ENCODE measurements around the gene DNAJB6.
A peak's percentile ranks its signal among the peaks of the same experiment; 100 is the strongest.

The DNAJB6 gene

DNA sequence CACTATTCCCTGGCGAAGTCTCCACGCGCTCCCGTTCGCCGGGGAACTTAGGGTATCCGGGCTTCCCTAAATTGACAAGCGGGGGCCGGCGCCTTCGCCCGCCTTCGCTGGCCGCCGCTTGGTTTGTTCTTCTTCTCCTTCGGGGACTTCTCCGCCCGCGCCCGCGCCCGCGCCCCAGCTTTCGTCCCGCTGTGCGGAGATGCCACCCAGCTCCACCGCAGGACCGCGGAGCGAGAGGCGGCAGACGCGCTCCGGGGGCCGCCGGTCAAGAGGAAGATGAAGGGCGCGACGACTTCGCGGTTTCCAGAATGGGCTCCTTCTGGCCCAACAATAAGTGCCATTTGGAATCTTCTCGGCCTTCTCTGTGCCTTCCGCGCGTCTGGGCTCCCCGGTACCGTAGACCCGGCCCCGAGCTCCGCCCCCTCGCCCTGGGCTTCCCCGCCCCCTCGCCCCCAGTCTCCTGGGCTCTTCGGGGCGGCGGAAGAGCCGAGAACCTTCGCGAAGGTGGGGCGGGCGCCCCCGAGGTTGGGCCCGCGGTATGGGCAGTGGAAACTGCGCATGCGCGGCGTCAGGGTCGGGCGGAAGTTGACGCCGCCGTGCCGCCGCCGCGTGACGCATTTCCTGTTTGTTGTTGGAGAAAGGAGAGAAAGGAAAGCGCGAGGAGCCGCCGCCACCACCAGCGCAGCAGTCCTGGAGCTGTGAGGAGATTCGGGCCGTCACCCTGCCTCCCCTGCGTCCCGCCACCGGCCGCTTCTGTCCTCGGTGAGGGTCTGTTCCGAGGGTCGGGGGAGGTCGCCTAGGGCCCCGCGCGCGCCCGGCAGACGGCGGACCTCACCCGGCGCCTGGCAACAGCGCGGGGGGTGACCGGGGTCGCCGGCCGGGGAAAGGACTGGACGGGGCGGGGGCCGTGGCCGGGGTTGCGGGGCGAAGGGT lies at the start of gene DNAJB6:
Gene DNAJB6, plus strand, starts transcription at position 622 of the 933 bp plus-strand sequence. CDS start 21,569 bp downstream, outside the sequence.
- DNase-seq: peak; percentile 85 to 88

DNA sequence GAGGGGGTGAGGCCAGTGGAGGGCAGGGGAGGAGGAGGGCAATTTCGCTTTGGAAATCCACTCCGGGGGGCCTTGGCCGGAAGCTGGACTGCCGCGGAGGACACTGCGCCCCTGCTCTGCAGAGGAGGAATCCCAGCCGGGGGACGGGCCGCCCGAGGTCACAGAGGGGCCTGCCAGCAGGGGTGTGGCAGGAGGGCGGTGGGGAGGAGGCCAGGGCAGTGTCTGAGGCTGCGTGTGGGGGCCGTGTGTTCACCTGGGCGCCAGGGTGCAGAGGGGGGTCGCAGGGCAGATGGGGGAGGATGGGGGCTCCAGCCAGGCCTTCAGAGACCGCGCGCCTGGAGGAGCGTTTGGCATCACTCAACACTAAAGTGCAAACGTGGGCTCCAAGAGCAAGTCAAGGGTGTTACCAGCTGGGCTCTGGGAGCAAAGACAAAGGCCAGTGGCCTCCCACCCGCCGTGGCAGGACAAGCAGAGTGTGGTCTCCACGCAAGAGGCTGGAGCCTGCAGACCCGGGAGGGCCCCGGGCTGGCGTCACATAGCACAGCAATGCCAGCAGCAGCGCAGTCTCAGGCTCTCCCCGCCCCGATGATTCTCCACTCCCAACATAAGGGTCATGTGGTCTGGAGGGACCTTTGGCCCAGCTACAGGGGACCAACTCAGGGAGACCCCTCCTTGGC lies 45.3 kb upstream of the DNAJB6 start:
- DNase-seq: no peak

DNA sequence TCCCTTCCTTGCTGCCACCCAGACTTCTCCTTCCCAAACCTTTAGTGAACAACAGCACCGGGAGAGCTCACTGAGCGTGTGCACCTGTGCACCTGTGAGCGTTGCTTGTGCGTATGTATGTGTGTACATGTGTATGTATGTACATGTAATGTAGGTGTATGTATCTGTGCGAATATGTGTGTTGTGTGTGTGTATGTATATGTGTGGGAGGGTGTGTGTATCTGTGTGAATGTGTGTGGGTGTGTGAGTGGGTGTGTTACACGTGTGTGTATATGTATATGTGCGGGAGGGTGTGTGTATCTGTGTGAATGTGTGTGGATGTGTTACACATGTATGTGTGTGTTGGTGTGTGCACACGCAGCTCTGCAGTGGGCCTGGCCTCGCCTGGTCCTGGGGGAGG lies 44.5 kb upstream of the DNAJB6 start:
- no peak for DNase-seq

DNA sequence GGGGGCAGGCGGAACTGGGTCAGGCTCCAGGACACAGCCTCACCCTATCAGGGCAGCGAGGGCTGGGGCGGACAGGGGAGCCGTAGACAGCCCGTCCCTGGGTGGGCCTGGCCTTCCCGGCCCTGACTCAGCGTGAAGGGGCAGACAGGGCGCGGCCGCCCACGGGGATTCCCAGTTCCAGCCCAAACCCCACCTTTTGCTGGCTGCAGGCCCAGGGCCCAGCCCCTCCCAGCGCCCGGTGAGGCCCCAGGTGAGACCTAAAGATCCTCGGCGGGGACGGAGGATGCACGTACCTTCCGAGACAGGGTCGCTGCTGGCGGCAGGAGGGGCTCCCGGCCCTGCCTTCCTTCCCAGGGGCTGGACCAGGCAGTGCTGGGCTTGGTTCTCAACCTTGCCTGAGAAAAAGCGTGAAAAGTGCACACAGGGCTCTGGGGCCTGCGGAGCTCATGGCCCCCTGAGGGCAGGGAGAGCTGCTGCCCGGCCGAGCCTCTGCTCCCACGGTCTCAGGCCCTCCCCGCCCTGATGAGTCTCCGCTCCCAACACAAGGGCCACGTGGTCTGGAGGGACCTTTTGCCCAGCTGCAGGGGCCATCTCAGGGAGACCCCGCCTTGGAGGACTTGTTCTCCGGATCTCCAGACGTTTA lies 43.9 kb upstream of the DNAJB6 start:
- DNase-seq: no peak

DNA sequence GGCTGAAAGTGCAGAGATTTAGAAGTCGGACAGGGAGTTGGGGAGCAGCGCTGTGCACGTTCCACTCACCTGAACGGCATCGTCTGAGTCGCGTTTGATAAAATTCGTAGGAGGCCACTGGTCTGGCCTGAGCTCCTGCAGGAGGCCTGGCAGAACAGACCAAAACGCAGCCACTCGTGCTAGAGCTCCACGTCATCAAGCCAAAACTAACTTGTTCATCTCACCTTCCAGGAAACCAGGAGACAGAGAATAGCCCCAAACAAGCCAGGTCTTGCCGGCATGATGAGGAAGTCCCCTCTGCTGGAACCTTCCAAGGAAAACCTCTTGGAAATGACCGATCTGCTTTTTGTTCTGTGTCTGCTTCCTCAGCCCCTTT lies 43.4 kb upstream of the DNAJB6 start:
- DNase-seq: no peak

DNA sequence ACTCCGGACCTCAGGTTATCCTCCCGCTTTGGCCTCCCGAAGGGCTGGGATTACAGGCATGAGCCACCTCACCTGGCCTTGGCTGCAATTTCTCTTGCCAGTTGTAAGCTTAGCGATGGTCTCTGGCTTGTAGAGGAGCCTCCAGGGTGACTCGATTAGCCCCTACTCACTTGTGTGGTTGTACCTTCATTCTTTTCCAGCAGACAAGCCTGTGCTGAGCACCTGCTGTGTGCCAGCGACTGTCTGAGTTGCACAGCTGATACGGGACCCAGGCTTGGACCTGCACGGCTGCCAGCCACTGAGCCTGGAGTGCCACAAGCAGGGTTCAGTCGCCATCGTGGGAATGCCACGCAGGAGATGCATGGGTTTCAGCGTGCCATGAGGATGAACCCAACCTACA lies 42.0 kb upstream of the DNAJB6 start:
- no peak for DNase-seq

DNA sequence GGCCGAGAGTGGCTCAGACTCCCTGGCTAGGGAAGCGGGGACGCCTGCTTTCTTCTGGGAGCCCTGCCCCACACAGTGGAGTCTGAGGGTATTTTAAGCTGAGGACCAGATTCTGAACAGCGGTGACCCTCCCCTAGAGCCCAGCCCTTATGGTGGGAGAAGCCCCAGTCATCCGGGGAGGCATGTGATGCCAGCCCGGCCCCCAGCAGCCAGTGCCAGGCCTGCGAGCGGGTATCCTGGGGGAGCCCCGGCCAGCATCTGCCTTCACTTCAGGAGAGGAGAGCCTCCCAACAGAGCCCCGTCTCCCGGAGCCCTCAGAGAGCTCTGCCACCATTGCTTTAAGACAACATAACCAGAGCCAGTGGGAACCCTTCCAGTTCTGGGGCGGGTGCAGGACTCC lies 41.5 kb upstream of the DNAJB6 start:
- DNase-seq: no peak

DNA sequence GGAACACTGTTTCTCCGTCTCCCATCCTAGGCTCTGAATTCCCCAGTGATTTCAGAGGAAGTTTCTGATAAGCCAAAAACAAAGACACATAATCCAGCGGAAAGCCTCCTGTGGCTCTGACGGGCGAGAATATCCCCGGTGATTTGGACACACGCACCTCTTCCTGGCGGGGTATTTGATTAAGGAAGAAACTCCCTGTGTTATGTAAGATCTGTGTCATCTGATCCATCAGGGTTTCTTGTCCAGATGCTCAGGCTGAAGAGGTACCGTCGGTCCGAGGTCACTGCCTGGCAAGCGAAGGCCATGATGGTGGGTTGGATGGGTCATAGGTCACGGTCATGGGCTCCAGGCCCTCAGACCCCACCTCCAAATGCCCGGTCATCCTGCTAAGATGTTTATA lies 39.6 kb upstream of the DNAJB6 start:
- no peak for DNase-seq

DNA sequence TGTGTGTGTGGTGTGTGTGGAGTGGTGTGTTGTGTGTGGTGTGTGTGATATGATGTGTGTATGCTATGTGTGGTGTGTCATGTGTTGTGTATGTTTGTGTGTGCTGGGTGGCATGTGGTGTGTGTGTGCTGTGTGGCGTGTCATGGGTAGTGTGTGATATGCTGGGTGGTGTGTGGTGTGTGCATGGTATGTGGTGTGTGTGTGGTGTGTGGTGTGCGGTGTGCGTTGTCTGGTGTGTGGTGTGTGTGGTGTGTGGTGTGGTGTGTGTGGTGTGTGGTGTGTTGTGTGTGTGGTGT lies 37.5 kb upstream of the DNAJB6 start:
- DNase-seq: no peak

DNA sequence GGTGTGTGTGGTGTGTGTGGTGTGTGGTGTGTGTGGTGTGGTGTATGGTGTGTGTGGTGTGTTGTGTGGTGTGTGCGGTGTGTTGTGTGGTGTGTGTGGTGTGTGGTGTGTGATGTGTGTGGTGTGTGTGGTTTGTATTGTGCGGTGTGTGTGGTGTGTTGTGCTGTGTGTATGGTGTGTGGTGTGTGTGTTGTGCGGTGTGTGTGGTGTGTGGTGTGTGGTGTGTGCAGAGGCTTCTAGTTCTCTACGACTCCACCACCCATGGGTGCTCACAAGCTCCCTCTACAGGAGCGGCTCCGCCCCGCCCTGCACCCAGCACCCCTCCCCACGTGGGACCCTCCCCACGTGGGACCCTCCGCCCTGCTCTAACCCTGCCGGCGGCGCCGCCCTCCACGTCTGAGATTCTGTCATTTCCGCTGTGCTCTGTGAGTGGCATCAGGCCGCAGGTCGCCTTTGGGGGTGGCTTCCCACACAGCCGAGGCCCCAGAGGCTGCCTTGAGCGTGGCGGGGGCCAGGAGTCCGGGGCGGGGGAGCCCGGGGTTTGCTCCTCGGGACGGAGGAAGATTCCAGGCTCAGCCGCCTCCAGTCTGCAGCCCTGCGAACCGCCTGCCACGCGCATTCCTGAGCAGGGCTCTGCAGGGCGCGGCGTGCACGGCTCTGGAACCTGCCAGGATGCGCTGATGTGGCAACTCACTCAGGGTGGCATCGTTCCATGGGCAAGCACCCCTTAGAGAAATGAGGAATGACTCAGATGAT lies 37.0 kb upstream of the DNAJB6 start:
- peak; percentile 91 to 92 for DNase-seq

DNA sequence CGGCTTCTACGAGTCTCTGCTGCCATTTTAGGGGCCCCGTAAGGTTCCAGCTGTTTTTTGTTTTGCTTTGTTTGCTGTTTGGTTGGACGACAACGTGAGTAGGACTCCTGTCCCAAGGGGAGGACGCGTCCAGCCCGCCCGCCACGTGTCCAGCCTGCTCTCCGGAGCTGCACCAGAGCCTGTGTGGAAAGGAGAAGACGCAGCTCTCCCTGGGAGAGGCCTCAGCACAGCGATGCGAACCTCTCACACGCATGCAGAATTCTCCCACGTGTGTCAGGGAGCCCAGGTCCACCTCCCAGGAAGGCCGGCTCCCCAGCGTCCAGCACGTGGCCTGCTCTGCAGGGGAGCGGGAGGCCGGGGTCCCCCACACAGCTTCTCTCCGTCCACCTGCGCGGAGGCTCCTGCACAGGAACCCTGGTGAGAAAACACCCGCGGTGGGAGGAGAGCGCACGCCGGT lies 36.4 kb upstream of the DNAJB6 start:
- no peak for DNase-seq

DNA sequence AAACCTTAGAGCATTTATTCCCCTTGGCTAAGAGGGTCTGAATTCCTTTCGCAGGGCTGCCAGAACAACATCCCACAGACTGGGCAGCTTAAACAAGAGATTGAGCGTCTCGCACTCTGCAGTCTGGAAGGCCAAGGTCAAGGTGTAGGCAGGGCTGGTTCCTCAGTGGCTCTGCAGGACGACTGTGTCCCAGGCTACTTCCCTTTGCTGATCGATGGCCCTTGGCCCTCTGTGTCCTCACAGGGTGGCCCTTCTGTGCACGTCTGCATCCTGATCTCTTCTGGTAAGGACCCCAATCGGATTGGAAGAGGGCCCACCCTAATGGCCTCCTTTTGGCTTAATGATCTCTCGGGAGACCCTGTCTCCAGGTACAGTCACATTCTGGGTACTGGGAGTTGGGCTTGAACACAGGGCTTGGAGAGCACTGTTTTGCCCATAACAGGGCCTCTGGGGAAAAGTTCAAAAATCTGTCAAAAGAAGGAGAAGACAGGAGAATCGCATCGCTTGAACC lies 35.1 kb upstream of the DNAJB6 start:
- peak in 1 of 2 experiments; percentile 54 for DNase-seq

DNA sequence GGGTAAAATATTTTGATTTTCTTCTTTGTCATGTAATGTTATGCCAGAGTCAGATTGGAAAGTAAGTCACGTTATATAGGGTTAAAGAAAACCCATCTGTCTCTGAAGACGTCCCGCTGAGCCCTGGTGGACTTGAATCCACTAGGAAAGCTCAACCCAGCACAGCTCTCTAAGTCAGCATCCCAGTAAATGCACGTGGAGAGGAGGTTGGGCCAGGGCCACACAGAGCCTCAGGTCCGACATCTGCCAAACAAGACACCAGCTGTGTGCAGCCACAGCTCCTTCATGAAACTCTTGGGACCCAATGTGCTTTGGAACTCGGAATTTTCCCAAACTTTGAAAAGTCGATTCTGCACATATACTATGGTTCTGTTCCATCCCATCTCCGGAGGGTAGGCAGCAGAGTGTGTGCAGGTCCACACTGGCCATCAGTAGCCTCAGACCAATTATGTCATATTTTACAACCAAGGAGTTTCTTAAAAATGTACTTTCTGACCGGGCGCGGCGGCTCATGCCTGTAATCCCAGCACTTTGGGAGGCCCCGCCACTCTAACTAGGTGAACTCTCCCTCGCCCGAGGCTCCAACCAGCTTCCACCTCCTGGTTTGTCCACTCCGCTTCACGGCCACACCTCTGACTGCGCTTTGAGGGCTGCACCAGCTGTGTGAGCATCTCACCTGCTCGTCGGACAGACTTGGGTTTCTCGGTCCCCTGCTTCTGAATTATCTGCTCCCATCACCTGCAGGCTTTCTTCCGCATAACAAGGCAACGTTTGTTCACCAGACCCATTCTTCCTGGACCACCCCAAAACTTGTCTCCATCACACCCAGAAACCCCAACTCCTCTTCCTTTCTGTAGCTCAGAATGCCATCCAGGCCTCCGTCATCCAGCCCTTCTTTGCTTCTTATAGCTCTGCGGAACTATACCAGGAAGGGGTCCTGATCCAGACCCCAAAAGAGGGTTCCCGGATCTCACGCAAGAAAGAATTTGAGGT lies 29.7 kb upstream of the DNAJB6 start:
- no peak for DNase-seq

DNA sequence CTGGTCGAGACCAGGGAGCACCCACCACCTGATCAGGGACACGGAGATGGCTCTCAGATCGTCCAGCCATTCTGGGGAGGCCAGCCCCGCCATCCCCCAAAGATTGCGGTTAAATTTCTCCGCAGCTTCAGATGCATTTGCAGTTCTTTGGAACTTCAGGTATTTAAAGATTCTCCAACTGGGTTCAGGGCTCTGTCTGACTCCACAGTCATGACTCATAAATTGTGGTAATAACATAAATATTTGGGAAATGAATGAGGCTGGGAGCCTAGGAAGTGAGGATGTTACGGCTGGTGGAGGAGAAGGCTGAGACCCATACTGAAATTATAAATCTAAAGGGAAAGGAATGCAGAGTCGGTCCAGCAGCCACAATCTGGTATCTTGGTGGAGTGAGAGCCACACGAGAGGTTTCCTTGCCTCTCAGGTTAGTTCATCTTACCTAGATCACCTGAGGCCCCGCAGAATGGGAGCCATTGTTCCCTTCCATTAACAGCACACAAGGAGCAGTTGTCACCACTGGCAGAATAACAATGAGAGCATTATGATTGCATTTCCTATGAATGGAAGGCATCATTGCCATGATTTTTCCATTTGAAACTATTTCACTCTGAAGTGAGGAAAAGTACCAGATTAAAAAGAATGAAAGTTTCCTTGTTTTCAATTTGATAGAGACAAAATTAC lies 26.7 kb upstream of the DNAJB6 start:
- no peak for DNase-seq

DNA sequence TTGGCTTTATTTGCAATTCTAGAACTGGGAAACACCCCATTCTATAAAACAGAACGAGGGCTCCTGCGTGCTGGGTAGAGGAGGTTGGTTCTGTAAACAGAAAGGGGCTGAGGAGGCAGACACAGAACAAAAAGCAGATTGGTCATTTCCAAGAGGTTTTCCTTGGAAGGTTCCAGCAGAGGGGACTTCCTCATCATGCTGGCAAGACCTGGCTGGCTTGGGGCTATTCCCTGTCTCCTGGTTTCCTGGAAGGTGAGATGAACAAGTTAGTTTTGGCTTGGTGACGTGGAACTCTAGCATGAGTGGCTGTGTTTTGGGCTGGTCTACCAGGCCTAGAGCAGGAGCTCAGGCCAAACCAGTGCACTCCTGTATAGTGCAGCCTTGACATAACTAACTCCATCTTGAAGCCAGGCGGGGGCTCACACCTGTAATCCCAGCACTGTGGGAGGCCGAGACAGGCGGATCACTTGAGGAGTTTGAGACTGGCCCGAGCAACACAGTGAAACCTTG lies 26.1 kb upstream of the DNAJB6 start:
- DNase-seq: no peak

DNA sequence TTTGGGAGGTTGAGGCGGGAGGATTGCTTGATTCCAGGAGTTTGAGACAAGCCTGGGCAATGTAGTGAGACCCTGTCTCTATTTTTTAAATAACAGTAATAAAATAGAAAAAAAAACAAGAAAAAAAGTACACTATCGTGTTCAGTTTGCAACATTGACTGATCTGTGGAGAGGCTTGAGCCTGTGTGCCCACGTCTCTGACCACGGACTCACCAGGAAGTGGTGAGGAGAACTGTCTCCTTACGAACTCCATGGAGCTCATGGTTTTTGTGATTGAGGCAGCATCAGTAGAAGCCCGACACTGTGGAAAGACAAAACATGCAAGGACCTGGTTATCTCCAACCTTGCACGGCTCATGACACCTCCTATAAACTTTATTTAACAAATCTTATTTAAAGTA lies 23.9 kb upstream of the DNAJB6 start:
- DNase-seq: no peak

DNA sequence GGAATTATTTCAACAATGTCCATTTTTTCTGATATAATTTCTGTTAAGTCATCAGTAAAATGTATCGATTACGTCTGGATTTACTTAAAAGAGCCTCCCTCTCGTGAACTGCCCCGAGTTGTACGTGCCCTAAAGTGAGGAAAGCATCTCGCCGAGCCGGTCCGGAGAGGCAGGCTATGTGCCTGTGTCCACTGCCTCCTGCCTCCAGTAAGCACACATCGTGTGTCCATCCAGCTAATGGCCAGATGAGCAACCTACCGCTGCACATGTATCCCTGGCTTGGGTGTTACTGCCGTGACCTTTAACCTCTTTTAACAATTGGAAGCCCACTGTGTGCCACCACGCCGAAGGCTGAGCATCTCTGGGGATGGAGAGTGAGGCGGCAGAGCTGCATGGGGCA lies 23.2 kb upstream of the DNAJB6 start:
- DNase-seq: no peak

DNA sequence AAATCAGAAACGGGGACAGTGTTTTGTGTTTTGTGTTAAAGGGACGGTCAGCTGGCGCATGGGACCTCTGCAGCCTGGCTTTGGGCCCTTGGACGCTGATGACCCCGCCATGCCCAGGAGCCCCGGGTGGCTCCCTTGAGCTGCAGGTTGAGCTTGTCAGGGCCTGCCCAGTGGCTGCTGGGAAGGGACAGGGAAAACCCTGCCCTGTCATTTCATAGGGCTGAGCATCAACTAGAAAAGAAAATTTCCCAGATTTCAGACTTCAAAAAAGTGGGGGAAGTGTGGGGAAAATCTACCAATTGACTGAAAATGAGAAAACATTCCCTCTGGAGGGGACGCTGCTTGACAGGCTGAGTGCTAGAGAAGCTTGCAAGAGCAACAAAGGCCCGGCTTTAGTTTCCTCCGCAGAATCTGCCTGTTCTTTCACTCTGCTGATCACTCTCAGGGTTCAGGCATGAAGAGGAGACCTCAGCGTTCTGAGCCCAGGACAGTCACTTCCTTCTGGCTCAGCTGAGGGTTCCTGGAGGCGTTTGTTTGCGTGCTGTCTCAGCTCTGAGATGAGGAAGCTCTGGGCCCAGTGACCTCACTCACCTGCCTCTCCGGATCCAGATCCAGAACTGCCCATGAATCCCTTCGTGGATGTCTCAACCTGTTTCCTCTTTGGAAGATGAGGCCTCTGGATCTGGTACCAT lies 18.6 kb upstream of the DNAJB6 start:
- DNase-seq: peak; percentile 87 to 91

DNA sequence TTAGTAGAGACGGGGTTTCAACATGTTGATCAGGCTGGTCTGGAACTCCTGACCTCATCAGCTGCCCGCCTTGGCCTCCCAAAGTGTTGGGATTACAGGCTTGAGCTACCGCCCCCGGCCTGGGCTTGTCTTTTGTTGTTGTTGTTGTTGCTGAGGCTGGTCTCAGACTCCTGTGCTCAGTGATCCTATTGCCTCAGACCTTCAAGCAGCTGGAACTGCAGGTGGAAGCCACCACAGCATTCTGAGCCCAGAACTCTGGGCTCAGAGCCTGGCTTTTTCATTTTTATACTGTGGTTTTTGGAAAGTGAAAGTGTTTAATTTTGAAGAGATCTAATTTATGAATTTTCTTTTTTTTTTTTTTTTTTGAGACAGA lies 16.2 kb upstream of the DNAJB6 start:
- no peak for DNase-seq

DNA sequence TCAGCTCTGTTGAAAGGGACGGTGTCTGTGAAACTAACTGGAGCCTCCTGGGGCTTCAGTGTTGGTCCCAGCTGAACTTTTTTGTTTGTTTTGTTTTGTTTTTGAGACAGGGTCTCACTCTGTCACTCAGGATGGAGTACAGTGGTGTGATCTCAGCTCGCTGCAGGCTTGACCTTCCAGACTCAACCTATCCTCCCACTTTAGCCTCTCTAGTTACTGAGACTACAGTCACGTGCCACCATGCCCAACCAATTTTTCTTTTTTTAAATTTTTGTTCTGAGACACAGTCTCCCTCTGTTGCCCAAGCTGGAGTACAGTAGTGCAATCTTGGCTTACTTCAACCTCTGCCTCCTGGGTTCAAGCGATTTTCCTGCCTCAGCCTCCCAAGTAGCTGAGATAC lies 13.4 kb upstream of the DNAJB6 start:
- no peak for DNase-seq
